OCI-M2 (cell line): ENCODE measurements around the gene FASN.

Experiments
- DNase-seq: peaks from one replicate; lab custom pipeline; 2025; ENCODE audit not compliant: unreplicated experiment; lab: John Stamatoyannopoulos, UW

The FASN gene

GRCh38 chr17:82103553-82104451, 5.8 kb upstream of the FASN start:
- no peak for DNase-seq

GRCh38 chr17:82101767-82102679, 4.0 kb upstream of the FASN start:
- DNase-seq = no peak

GRCh38 chr17:82101301-82101715, 3.3 kb upstream of the FASN start:
- DNase-seq = no peak

GRCh38 chr17:82100502-82101298, 2.7 kb upstream of the FASN start:
- DNase-seq = no peak

- no peak for DNase-seq
Measured at GRCh38 chr17:82098939-82099763, 1.1 kb upstream of the FASN start.

- no peak for DNase-seq
Measured at GRCh38 chr17:82097919-82098168, 192 bp downstream of the FASN start.

- no peak for DNase-seq
Measured at GRCh38 chr17:82097184-82097918, 685 bp downstream of the FASN start.

- DNase-seq = no peak
Measured at GRCh38 chr17:82096709-82097183, 1.3 kb downstream of the FASN start.

- no peak for DNase-seq
Measured at GRCh38 chr17:82095777-82096708, 2.0 kb downstream of the FASN start.

GRCh38 chr17:82094931-82095776, 2.9 kb downstream of the FASN start:
- DNase-seq = no peak

GRCh38 chr17:82092995-82093751, 4.9 kb downstream of the FASN start:
- DNase-seq = no peak

- no peak for DNase-seq
Measured at GRCh38 chr17:82092628-82092994, 5.4 kb downstream of the FASN start.

GRCh38 chr17:82092094-82092586, 5.9 kb downstream of the FASN start:
- DNase-seq = no peak

GRCh38 chr17:82091264-82092066, 6.6 kb downstream of the FASN start:
- no peak for DNase-seq

- no peak for DNase-seq
Measured at GRCh38 chr17:82090549-82091263, 7.3 kb downstream of the FASN start.
